WI38 (cell line): ENCODE data around the gene RNU6-1.

Experiments
- H3K4me3 ChIP-seq: 2 replicates; pipeline ENCODE4 v1.5.1; 2011; ENCODE audit warnings: low read depth, mild to moderate bottlenecking, control low read depth, low read length
- TF ChIP-seq, protein P1 (sequence below): IDR thresholded peaks from 2 replicates; pipeline ENCODE4 v1.5.1; 2012; ENCODE audit warnings: low read depth, mild to moderate bottlenecking, control low read depth, low read length

RNU6-1 gene

DNA sequence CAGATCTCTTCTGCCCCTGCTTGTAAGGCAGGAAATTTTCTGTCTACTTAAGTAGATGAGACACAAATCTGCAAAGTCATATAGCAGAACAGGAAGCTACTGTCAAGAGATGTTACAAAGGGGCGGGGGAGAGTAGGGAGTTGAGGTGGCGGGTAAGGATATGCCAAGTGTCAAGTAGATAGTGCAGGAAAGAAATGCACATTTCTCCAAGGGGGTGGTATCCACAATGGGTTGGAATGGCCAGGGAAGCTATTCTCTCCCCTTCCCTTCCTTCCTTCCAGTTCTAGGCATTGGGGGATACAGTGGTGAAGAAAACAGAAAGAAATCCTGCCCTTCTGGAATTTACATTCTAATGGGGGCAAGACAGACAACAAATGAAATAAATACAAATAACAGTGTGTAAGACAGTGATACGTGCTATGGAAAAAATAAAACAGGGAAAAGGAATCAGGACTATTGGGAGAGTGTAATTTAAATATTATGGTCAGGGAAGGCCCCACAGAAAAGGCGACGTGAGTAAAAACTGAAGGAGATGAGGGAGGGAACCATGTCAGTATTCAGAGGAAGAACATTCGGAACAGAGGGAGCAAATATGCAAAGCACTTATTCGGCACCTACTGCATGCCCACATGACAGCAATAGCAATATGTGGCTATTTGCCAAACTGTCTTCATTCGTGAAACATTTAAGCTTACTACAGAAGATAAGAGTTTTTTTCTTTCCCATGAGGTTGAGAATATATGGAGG is 42.8 kb upstream of the RNU6-1 start:
- H3K4me3 ChIP-seq: no peak overlapping the region
- TF ChIP-seq, protein P1, sequence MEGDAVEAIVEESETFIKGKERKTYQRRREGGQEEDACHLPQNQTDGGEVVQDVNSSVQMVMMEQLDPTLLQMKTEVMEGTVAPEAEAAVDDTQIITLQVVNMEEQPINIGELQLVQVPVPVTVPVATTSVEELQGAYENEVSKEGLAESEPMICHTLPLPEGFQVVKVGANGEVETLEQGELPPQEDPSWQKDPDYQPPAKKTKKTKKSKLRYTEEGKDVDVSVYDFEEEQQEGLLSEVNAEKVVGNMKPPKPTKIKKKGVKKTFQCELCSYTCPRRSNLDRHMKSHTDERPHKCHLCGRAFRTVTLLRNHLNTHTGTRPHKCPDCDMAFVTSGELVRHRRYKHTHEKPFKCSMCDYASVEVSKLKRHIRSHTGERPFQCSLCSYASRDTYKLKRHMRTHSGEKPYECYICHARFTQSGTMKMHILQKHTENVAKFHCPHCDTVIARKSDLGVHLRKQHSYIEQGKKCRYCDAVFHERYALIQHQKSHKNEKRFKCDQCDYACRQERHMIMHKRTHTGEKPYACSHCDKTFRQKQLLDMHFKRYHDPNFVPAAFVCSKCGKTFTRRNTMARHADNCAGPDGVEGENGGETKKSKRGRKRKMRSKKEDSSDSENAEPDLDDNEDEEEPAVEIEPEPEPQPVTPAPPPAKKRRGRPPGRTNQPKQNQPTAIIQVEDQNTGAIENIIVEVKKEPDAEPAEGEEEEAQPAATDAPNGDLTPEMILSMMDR: no peak

DNA sequence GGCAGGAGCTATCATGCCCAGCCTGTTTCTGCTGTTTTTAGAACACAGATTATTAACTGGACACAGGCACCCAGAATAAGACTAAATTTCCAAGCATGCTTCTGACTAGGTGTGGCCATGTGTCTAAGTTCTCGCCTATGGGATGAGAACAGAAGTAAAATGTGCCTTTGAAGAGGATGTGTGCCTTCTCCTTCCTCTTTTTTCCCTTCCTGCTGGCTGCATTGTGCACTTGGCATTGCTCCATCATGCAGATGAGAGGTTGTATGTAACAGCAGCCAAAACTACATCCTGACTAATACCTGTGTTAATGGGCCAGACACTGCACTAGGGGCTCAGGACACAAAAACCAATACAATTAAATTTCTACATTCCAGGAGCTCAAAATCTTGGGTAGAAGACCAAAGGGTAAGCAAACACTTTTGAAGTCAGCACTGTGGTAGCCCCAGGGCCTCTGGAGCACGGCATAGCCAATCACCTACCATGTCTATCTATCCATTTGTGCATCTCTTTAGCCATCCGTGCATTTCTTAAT is 40.9 kb upstream of the RNU6-1 start:
- no peak overlapping the region for H3K4me3 ChIP-seq
- TF ChIP-seq, protein P1: no peak

DNA sequence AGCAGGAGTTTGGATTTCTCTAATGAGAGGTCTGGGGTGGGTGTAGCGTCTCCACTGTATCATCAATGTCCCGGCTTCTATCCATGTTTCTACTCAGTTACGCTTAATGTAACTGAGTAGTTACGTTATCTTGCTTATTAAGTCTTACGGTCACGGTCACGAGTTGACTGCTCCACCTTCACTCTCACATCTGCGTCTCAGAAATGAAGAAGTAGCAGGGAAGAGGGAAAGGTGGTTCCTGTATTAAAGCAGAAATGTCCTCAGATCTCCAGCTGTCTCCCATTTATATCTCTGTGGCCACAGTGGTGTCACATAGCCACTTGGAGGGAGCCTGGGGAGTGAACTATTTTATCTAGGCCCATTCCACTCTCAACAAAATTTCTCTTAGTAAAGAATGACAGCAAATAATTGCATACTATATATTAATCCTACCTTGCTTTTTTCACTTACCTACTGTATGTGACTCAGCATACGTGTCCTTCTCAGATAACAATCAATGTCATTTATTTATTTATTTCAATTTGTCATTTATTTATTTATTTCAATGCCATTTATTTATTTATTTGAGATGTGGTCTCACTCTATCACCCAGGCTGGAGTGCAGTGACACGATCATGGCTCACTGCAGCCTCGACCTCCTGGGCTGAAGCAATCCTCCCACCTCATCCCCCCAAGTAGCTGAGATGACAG is 39.7 kb upstream of the RNU6-1 start:
- TF ChIP-seq, protein P1: no peak
- H3K4me3 ChIP-seq: no peak overlapping the region

DNA sequence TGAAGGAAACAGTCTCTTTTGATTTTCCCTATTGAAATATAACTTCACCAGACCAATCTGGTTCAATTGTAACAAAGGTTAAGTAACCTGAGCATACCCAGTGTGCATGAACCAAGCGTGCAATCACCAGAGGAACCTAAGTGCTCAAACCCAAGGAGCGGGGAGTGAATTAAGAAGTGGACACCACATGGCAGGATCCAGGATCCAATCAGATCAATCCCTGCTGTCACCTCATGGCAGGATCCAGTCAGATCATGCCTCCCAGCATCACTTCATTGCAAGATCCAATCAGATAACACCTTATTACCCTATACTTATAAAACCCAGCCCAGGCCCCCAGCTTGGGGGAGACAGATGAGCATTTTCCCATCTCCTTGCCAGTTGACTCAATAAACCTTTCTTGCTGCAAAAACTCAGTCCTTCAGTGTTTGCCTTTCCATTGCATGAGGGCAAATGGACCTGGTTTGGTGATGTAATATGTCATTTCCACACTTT is 38.9 kb upstream of the RNU6-1 start:
- H3K4me3 ChIP-seq: no peak overlapping the region
- TF ChIP-seq, protein P1: no peak

DNA sequence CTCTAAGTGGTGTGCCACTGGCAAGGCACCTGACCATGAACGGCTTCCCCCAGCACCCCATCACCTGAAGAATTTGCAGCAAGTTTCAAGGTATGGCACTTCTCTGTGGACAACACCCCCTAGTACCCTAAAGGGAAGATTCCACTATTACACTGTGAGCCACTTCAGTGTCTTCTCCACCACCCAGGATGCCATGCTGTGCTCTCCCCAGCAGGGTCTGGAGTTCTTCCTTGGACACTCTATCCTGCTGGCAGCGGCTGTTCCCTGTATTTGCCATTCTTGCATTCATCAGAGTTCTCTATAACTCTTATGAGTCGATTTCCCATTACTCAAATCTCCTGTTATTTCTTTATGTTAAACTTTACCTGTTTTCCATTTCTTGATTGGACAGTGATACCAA is 33.9 kb upstream of the RNU6-1 start:
- no peak overlapping the region for H3K4me3 ChIP-seq
- TF ChIP-seq, protein P1: no peak

DNA sequence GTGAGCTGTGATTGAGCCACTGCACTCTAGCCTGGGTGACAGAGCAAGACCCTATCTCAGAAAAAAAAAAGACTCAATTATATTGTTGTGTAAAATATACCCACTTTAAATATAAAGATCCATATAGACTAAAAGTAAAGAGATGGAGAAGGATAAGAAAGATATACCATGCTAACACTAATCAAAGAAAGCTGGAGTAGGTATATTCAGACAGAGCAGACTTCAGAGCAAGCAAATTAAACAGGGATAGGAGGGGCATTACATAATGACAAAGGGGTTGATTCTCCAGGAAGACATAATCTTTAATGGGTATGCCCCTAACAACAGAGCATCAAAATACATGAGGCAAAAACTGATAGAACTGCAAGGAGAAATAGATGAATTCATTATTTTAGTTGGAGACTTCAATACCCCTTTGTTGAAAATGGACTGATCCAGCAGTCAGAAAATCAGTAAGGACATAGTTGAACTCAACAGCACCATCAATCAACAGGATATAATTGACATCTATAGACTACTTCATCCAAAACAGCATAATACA is 31.1 kb upstream of the RNU6-1 start:
- H3K4me3 ChIP-seq: no peak overlapping the region
- TF ChIP-seq, protein P1: no peak

DNA sequence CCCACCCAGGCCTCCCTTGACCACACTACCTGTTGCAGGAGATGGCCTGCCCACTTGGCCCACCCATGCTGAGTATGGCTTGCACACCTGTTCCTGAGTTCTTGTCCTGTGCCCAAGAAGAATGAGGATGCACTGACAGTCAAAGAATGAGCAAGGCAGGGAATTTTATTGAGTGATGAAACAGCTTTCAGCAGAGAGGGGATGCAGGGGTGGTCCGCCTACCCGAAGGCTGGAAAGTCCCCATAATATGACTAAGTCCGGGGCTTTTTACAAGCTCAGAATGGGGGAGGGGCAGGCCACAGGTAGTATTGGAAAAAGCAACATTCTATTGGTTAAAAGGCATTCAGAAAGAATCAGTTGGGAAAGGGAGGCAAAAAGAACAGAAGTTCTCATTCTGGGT is 29.9 kb upstream of the RNU6-1 start:
- TF ChIP-seq, protein P1: no peak
- no peak overlapping the region for H3K4me3 ChIP-seq
